Fibroblast of lung (primary cell): Measurements from ENCODE around the gene PNPLA3. TPM values are rescaled to one million over a fixed set of nuclear protein-coding genes. Genes with fewer than 3 reads are reported as not detected.

Source experiments
- DNase-seq, 2 donors: peaks; one replicate each; pipeline versions ENCODE4 v3.0.0 to v3.0.0-alpha.2; 2010; ENCODE audit warnings: low read depth in 2 of 2
- H2AFZ ChIP-seq: 2 replicates; pipeline ENCODE4 v1.5.1; 2012; ENCODE audit warnings: low read length, control low read depth, inconsistent platforms
- H3K27ac ChIP-seq: 2 replicates; pipeline ENCODE4 v1.5.1; 2011; ENCODE audit warnings: low read length, control low read depth; ENCODE audit not compliant: insufficient read depth
- H3K27me3 ChIP-seq: 2 replicates; pipeline ENCODE4 v1.5.1; 2011; ENCODE audit warnings: mild to moderate bottlenecking, low read length; ENCODE audit not compliant: control insufficient read depth, insufficient read depth
- H3K36me3 ChIP-seq: 2 replicates; pipeline ENCODE4 v1.5.1; 2011; ENCODE audit warnings: low read length; ENCODE audit not compliant: control insufficient read depth, insufficient read depth
- H3K4me1 ChIP-seq: 2 replicates; pipeline ENCODE4 v1.5.1; 2011; ENCODE audit warnings: low read length; ENCODE audit not compliant: control insufficient read depth, insufficient read depth; ENCODE audit errors: extremely low read depth
- H3K4me2 ChIP-seq: 2 replicates; pipeline ENCODE4 v1.5.1; 2011; ENCODE audit warnings: low read length, control low read depth; ENCODE audit not compliant: insufficient read depth; ENCODE audit errors: extremely low read depth
- H3K4me3 ChIP-seq, 4 experiments: fragments of 200-600 bp in 1 of 4; sonication (generic) in 1 of 4; replicated peaks in 1 of 4; 2 replicates each; pipeline ENCODE4 v1.5.1; 2011 to 2016; ENCODE audit warnings: low read length in 4 of 4, low read depth in 3 of 4, mild to moderate bottlenecking in 3 of 4, control low read depth in 2 of 4, inconsistent platforms in 1 of 4, mixed read lengths in 1 of 4; ENCODE audit not compliant: insufficient read depth in 1 of 4; ENCODE audit errors: control extremely low read depth in 1 of 4
- H3K79me2 ChIP-seq: 2 replicates; pipeline ENCODE4 v1.5.1; 2012; ENCODE audit warnings: mild to moderate bottlenecking, low read length, inconsistent platforms; ENCODE audit not compliant: control insufficient read depth, insufficient read depth
- H3K9ac ChIP-seq: 2 replicates; pipeline ENCODE4 v1.5.1; 2011; ENCODE audit warnings: mild to moderate bottlenecking, low read length, control low read depth; ENCODE audit not compliant: insufficient read depth
- H3K9me3 ChIP-seq: 2 replicates; pipeline ENCODE4 v1.5.1; 2012; ENCODE audit warnings: low read depth, low read length; ENCODE audit not compliant: control insufficient read depth, insufficient read depth
- H4K20me1 ChIP-seq: 2 replicates; pipeline ENCODE4 v1.5.1; 2011; ENCODE audit warnings: low read length; ENCODE audit not compliant: control insufficient read depth, insufficient read depth; ENCODE audit errors: extremely low read depth
- CTCF ChIP-seq, 2 donors: IDR thresholded peaks in 1 of 2; conservative IDR thresholded peaks in 1 of 2; 1 replicate in 1 of 2; 2 replicates in 1 of 2; pipeline ENCODE4 v1.5.1; 2011 to 2012; ENCODE audit warnings: low read length in 2 of 2, control low read depth in 1 of 2, inconsistent platforms in 1 of 2, low read depth in 1 of 2, mild to moderate bottlenecking in 1 of 2
- EZH2 ChIP-seq: IDR thresholded peaks from 2 replicates; pipeline ENCODE4 v1.5.1; 2012; ENCODE audit warnings: low read length, control low read depth, mild to moderate bottlenecking; ENCODE audit errors: missing control alignments
- polyA plus RNA-seq, 2 donors: library from polyadenylated mRNA; depleted of rRNA in 1 of 2; stranded (reverse) in 1 of 2; unstranded in 1 of 2; fragments of >200 nt; gene quantifications; 2 replicates each; pipeline ENCODE4 v1.2.1, GENCODE V29; 2011 to 2012; ENCODE audit warnings: missing spikeins in 1 of 2
- total RNA-seq: library from RNA; depleted of rRNA; stranded (reverse); fragments of >200 nt; gene quantifications from 2 replicates; pipeline ENCODE4 v1.2.1, GENCODE V29; 2014

PNPLA3 gene
- total and polyA plus RNA-seq, 2 donors (not counting 1 experiment from before 2014, with no cell fraction given): 6.8 to 12.6 TPM

- Histone ChIP-seq H3K79me2 (no peaks in the 10 kb centered on the region), H2AFZ (no peak overlapping the region), H3K27ac (no peak overlapping the region), H4K20me1 (no peaks in the 10 kb centered on the region), H3K4me2 (no peak overlapping the region), H3K9me3 (no peaks in the 10 kb centered on the region), H3K27me3 (peaks cover 2% of the 10 kb centered on the region), H3K4me1 (no peaks in the 10 kb centered on the region), H3K36me3 (no peaks in the 10 kb centered on the region), H3K4me3 (no peak overlapping the region), H3K9ac (no peak overlapping the region)
- DNase-seq: peak in 1 of 2 donors; percentile 24
- TF ChIP-seq EZH2 (no peak), CTCF (conservative IDR thresholded peaks at IDR 0.05 in 1 of 2, IDR thresholded peaks at IDR 0.05 in 1 of 2; ENCODE audit: low read depth in 1 of 2, low read length in 2 of 2) (no peak)
Measured at GRCh38 chr22:43878079-43878795, 45.4 kb upstream of the PNPLA3 start.

GRCh38 chr22:43878831-43879550 lies 44.6 kb upstream of the PNPLA3 start:
- no peak overlapping the region for H3K4me2 ChIP-seq
- no peak for DNase-seq
- H3K4me1 ChIP-seq: no peaks in the 10 kb centered on the region
- TF ChIP-seq CTCF (conservative IDR thresholded peaks at IDR 0.05 in 1 of 2, IDR thresholded peaks at IDR 0.05 in 1 of 2; ENCODE audit: low read depth in 1 of 2, low read length in 2 of 2) (no peak), EZH2 (no peak)
- peaks cover 2% of the 10 kb centered on the region for H3K27me3 ChIP-seq
- H3K9me3 ChIP-seq: no peaks in the 10 kb centered on the region
- H3K27ac ChIP-seq: no peak overlapping the region
- no peak overlapping the region for H2AFZ ChIP-seq
- no peaks in the 10 kb centered on the region for H3K36me3 ChIP-seq
- no peak overlapping the region for H3K4me3 ChIP-seq
- H3K79me2 ChIP-seq: no peaks in the 10 kb centered on the region
- H3K9ac ChIP-seq: no peak overlapping the region
- no peaks in the 10 kb centered on the region for H4K20me1 ChIP-seq

GRCh38 chr22:43879901-43880540 lies 43.6 kb upstream of the PNPLA3 start:
- DNase-seq: no peak

More at GRCh38 chr22:43879901-43880540, 43.6 kb upstream of the PNPLA3 start:
- no peaks in the 10 kb centered on the region for H3K36me3 ChIP-seq
- no peaks in the 10 kb centered on the region for H3K79me2 ChIP-seq
- peaks cover 2% of the 10 kb centered on the region for H3K27me3 ChIP-seq
- TF ChIP-seq CTCF (conservative IDR thresholded peaks at IDR 0.05 in 1 of 2, IDR thresholded peaks at IDR 0.05 in 1 of 2; ENCODE audit: low read depth in 1 of 2, low read length in 2 of 2): no peak
- H2AFZ ChIP-seq: no peak overlapping the region
- H3K4me2 ChIP-seq: no peak overlapping the region
- H4K20me1 ChIP-seq: no peaks in the 10 kb centered on the region
- H3K4me1 ChIP-seq: no peaks in the 10 kb centered on the region
- H3K4me3 ChIP-seq: no peak overlapping the region
- H3K9ac ChIP-seq: no peak overlapping the region
- H3K27ac ChIP-seq: no peak overlapping the region
- no peaks in the 10 kb centered on the region for H3K9me3 ChIP-seq
